HCT116 (cell line): ENCODE data around the gene ID3. TPM values are rescaled to one million over a fixed set of nuclear protein-coding genes. Genes with fewer than 3 reads are reported as not detected.

Experiments
- ATAC-seq: fragments of 200-7000 bp; cut with Tn5 transposase; 2 replicates; pipeline ENCODE4 v1.9.1; 2020; ENCODE audit warnings: mild to moderate bottlenecking, moderate library complexity
- BruUV-seq: library from RNA; stranded (reverse); fragments of 400-500 nt; replicated peaks from 2 replicates; lab custom pipeline; 2021; lab: Mats Ljungman, UMichigan
- CTCF ChIA-PET: fragments of 300-600 bp; sonication (Branson Sonifier 250); formaldehyde crosslinking; loops from one replicate; lab custom pipeline; 2021; ENCODE audit warnings: antibody characterized with exemption; lab: Charles Lee
- POLR2A ChIA-PET: fragments of 300-600, 350-600 bp; sonication (Branson Sonifier 250); formaldehyde crosslinking; loops from one replicate; lab custom pipeline; 2021; ENCODE audit warnings: antibody characterized with exemption; lab: Charles Lee
- RAD21 ChIA-PET, 2 experiments: fragments of 300-600 bp; sonication (Branson Sonifier 250); formaldehyde crosslinking; loops; one replicate each; lab custom pipeline; 2023; ENCODE audit warnings: low total read pairs in 2 of 2; ENCODE audit not compliant: uncharacterized antibody in 2 of 2, unreplicated experiment in 2 of 2, low non-redundant PET in 1 of 2; lab: Charles Lee
- DNase-seq: peaks from one replicate; pipeline ENCODE4 v3.0.0-alpha.2; 2010; ENCODE audit warnings: low read depth, low spot score
- H2AFZ ChIP-seq: fragments of 200-600 bp; shearing (Covaris generic), sonication (generic); 2 replicates; pipeline ENCODE4 v1.6.1; 2017; ENCODE audit warnings: low read depth, mixed run types, mixed read lengths, antibody characterized with exemption, low read length; ENCODE audit not compliant: poor library complexity, severe bottlenecking
- H3K27ac ChIP-seq: 2 replicates; pipeline ENCODE4 v1.5.1; 2012; ENCODE audit warnings: low read depth, low read length
- H3K27me3 ChIP-seq: fragments of 200-600 bp; sonication (generic); 2 replicates; pipeline ENCODE4 v1.6.1; 2016; ENCODE audit warnings: mixed run types, low read length, mixed read lengths; ENCODE audit not compliant: insufficient read depth
- H3K36me3 ChIP-seq, 2 experiments: fragments of 200-500 bp in 1 of 2; fragments of 200-600 bp in 1 of 2; sonication (Bioruptor generic) in 1 of 2; sonication (generic) in 1 of 2; 2 replicates each; pipeline versions ENCODE4 v1.5.1 to v1.6.1; 2014 to 2016; ENCODE audit warnings: low read length in 2 of 2, inconsistent platforms in 1 of 2, mixed read lengths in 1 of 2, mixed run types in 1 of 2; ENCODE audit not compliant: insufficient read depth in 2 of 2, control insufficient read depth in 1 of 2
- H3K4me1 ChIP-seq, 2 experiments: fragments of 200-600 bp in 1 of 2; sonication (generic) in 1 of 2; 2 replicates each; pipeline versions ENCODE4 v1.5.1 to v1.6.1; 2012 to 2017; ENCODE audit warnings: low read length in 2 of 2, inconsistent platforms in 1 of 2, mild to moderate bottlenecking in 1 of 2, mixed read lengths in 1 of 2, mixed run types in 1 of 2, moderate library complexity in 1 of 2; ENCODE audit not compliant: insufficient read depth in 2 of 2, control insufficient read depth in 1 of 2
- H3K4me2 ChIP-seq: fragments of 200-600 bp; sonication (generic); 2 replicates; pipeline ENCODE4 v1.6.1; 2017; ENCODE audit warnings: mixed run types, low read length, mixed read lengths
- H3K4me3 ChIP-seq, 2 experiments: fragments of 200-600 bp in 1 of 2; sonication (generic) in 1 of 2; replicated peaks in 1 of 2; 2 replicates each; pipeline ENCODE4 v1.5.1; 2011 to 2016; ENCODE audit warnings: low read length in 2 of 2, control low read depth in 1 of 2, low read depth in 1 of 2, mild to moderate bottlenecking in 1 of 2, mixed read lengths in 1 of 2, mixed run types in 1 of 2
- H3K79me2 ChIP-seq: fragments of 200-600 bp; sonication (generic); 2 replicates; pipeline ENCODE4 v1.6.1; 2017; ENCODE audit warnings: mild to moderate bottlenecking, mixed run types, low read length, moderate library complexity, mixed read lengths; ENCODE audit not compliant: insufficient read depth
- H3K9ac ChIP-seq: fragments of 200-600 bp; sonication (generic); 2 replicates; pipeline ENCODE4 v1.6.1; 2016; ENCODE audit warnings: low read length, mixed read lengths
- H3K9me2 ChIP-seq: fragments of 200-600 bp; sonication (generic), shearing (Covaris generic); 2 replicates; pipeline ENCODE4 v1.6.1; 2017; ENCODE audit warnings: mixed run types, mild to moderate bottlenecking, moderate library complexity; ENCODE audit not compliant: insufficient read depth
- H3K9me3 ChIP-seq, 2 experiments: fragments of 200-500 bp in 1 of 2; fragments of 200-600 bp in 1 of 2; sonication (Bioruptor generic) in 1 of 2; sonication (generic) in 1 of 2; 2 replicates each; pipeline ENCODE4 v1.6.1; 2014 to 2017; ENCODE audit warnings: low read length in 2 of 2, mixed read lengths in 2 of 2, inconsistent platforms in 1 of 2, low read depth in 1 of 2, mild to moderate bottlenecking in 1 of 2, mixed run types in 1 of 2, moderate library complexity in 1 of 2; ENCODE audit not compliant: control insufficient read depth in 1 of 2, insufficient read depth in 1 of 2
- H4K20me1 ChIP-seq: fragments of 200-600 bp; sonication (generic), shearing (Covaris generic); 2 replicates; pipeline ENCODE4 v1.6.1; 2017; ENCODE audit warnings: mixed run types, mild to moderate bottlenecking, moderate library complexity; ENCODE audit not compliant: insufficient read depth
- CTCF ChIP-seq, 3 experiments: fragments of 200-600 bp in 1 of 3; sonication (generic) in 1 of 3; IDR thresholded peaks in 2 of 3; conservative IDR thresholded peaks in 1 of 3; 2 replicates each; pipeline ENCODE4 v1.5.1; 2012 to 2017; ENCODE audit warnings: low read depth in 2 of 3, low read length in 2 of 3, antibody characterized with exemption in 1 of 3, borderline replicate concordance in 1 of 3, control low read depth in 1 of 3, mild to moderate bottlenecking in 1 of 3, mixed read lengths in 1 of 3, mixed run types in 1 of 3, moderate library complexity in 1 of 3; ENCODE audit not compliant: insufficient read depth in 1 of 3
- SIN3A ChIP-seq: IDR thresholded peaks from 2 replicates; pipeline ENCODE4 v1.6.1; 2012; ENCODE audit warnings: low read depth
- intact Hi-C: fragments of 100-400 bp; cut with micrococcal nuclease; formaldehyde crosslinking; loops from 2 replicates; pipeline ENCODE4 v1.10.0; 2022
- total RNA-seq: library from RNA; stranded (reverse); gene quantifications from one replicate; pipeline ENCODE4 v1.2.1, GENCODE V29; 2021; ENCODE audit not compliant: unreplicated experiment

The ID3 gene
- total RNA-seq, 1 experiment from 2014 or later: 183 TPM

- Histone ChIP-seq H3K4me1 (peaks cover 58 to 89% of the 10 kb centered on the region in 2 experiments), H3K27ac (peak overlapping the region; percentile 80)
- CTCF ChIA-PET: interaction anchor here (0.9 to 5.3 kb wide), 4 partner anchors 8 to 347 kb away, joined by 3 to 48 read pairs (median 8); no protein-coding TSS in a partner anchor
Measured at GRCh38 chr1:23531562-23532094, 27.7 kb downstream of the ID3 start.

More at GRCh38 chr1:23531562-23532094, 27.7 kb downstream of the ID3 start:
- TSS peak; percentile 87 for BruUV-seq
- 0 out of 2 replicates have a peak, but pooled peaks have one; percentile 1 for ATAC-seq
- no peaks in the 10 kb centered on the region for H3K9me2 ChIP-seq
- H3K36me3 ChIP-seq: peaks cover 0 to 5% of the 10 kb centered on the region in 2 experiments; a peak in 1 of 4 replicates
- H3K4me3 ChIP-seq: peak overlapping the region; percentile 69 to 84
- intact Hi-C loops: loop anchor here (10.0 kb wide), 2 partner anchors 187 to 317 kb away; partner anchors contain the start of genes HNRNPR and HTR1D
- peak overlapping the region; percentile 97 for H3K4me2 ChIP-seq
- peak overlapping the region; percentile 91 for H3K9ac ChIP-seq
- no peak overlapping the region for H2AFZ ChIP-seq
- no peaks in the 10 kb centered on the region for H4K20me1 ChIP-seq
- H3K9me3 ChIP-seq: no peaks in the 10 kb centered on the region
- RAD21 ChIA-PET: interaction anchor here (0.6 to 0.8 kb wide), 2 partner anchors 12 to 34 kb away, joined by 4 to 8 read pairs; no protein-coding TSS in a partner anchor
- no peak for DNase-seq
- H3K79me2 ChIP-seq: peaks cover 31% of the 10 kb centered on the region
- POLR2A ChIA-PET: interaction anchor here (0.6 to 1.7 kb wide), 8 partner anchors 23 to 281 kb away, joined by 3 to 4 read pairs (median 3); no protein-coding TSS in a partner anchor
- 0 out of 2 replicates have a peak, but pooled peaks have one; percentile 3 for TF ChIP-seq SIN3A
- TF ChIP-seq CTCF (IDR thresholded peaks at IDR 0.05 in 2 of 3, conservative IDR thresholded peaks at IDR 0.05 in 1 of 3; ENCODE audit: borderline replicate concordance in 1 of 3, insufficient read depth in 1 of 3, low read depth in 2 of 3, low read length in 2 of 3): no peak
- H3K27me3 ChIP-seq: no peaks in the 10 kb centered on the region
